ENCODE results near the gene SEL1L.
"Not testable (repeated sequence)": the region's sequence is repeated elsewhere in the genome, so short reads cannot be mapped to it uniquely, and the experiment has no call there.

The SEL1L gene

GRCh38 chr14:81447021-81447764 lies 86.5 kb downstream of the SEL1L start:
- no peak for DNase-seq (ENCODE audit: low read depth in 2 of 2)

- no peak for DNase-seq (ENCODE audit: low read depth in 2 of 2)
These were observed 87.2 kb downstream of the SEL1L start for GRCh38 chr14:81446279-81447007.

- DNase-seq (ENCODE audit: low read depth in 2 of 2): no peak
These were observed 92.0 kb downstream of the SEL1L start for GRCh38 chr14:81441626-81442134.

GRCh38 chr14:81440041-81440440 lies 93.6 kb downstream of the SEL1L start:
- DNase-seq (ENCODE audit: low read depth in 2 of 2): no peak

GRCh38 chr14:81437244-81437643 lies 96.4 kb downstream of the SEL1L start:
- DNase-seq (ENCODE audit: low read depth in 2 of 2): no peak

GRCh38 chr14:81436296-81437138 lies 97.1 kb downstream of the SEL1L start:
- DNase-seq (ENCODE audit: low read depth in 2 of 2): no peak

- no peak for DNase-seq (ENCODE audit: low read depth in 2 of 2)
These were observed 98.0 kb downstream of the SEL1L start for GRCh38 chr14:81435391-81436295.

GRCh38 chr14:81435048-81435390 lies 98.6 kb downstream of the SEL1L start:
- no peak for DNase-seq (ENCODE audit: low read depth in 2 of 2)

- no peak for DNase-seq (ENCODE audit: low read depth in 2 of 2)
These were observed 99.4 kb downstream of the SEL1L start for GRCh38 chr14:81434230-81434629.

GRCh38 chr14:81433378-81433777 lies 100.3 kb downstream of the SEL1L start:
- no peak for DNase-seq (ENCODE audit: low read depth in 2 of 2)

- DNase-seq (ENCODE audit: low read depth in 2 of 2): no peak
These were observed 101.4 kb downstream of the SEL1L start for GRCh38 chr14:81432219-81432661.

- no peak for DNase-seq (ENCODE audit: low read depth in 2 of 2)
These were observed 103.4 kb downstream of the SEL1L start for GRCh38 chr14:81430235-81430634.

- not testable (repeated sequence) for DNase-seq (ENCODE audit: low read depth in 2 of 2)
These were observed 103.9 kb downstream of the SEL1L start for GRCh38 chr14:81429749-81430148.

GRCh38 chr14:81429028-81429427 lies 104.6 kb downstream of the SEL1L start:
- DNase-seq (ENCODE audit: low read depth in 2 of 2): no peak

- DNase-seq (ENCODE audit: low read depth in 2 of 2): no peak
These were observed 106.2 kb downstream of the SEL1L start for GRCh38 chr14:81427348-81428058.

GRCh38 chr14:81423504-81423903 lies 110.1 kb downstream of the SEL1L start:
- no peak for DNase-seq (ENCODE audit: low read depth in 2 of 2)
